Stimulated activated CD8-positive, alpha-beta memory T cell treated with anti-CD3 and anti-CD28 coated beads, Interleukin-15, amount 100 ng/mL, for 48 hours (primary cell): ENCODE measurements around the gene ZGPAT.

ENCODE experiments used
- DNase-seq, 2 donors: peaks; one replicate each; pipeline ENCODE4 v3.0.0-alpha.2; 2020; ENCODE audit warnings: low read depth in 2 of 2

ZGPAT gene

GRCh38 chr20:63744574-63745423 is 37.0 kb downstream of the ZGPAT start:
- DNase-seq, result no peak

- no peak for DNase-seq
These were observed 37.6 kb downstream of the ZGPAT start for GRCh38 chr20:63745424-63745805.

GRCh38 chr20:63745961-63746731 is 38.3 kb downstream of the ZGPAT start:
- no peak for DNase-seq

- no peak for DNase-seq
These were observed 39.0 kb downstream of the ZGPAT start for GRCh38 chr20:63746751-63747315.

- no peak for DNase-seq
These were observed 39.8 kb downstream of the ZGPAT start for GRCh38 chr20:63747622-63748069.

GRCh38 chr20:63748070-63748933 is 40.5 kb downstream of the ZGPAT start:
- DNase-seq, result no peak

- DNase-seq, result no peak
These were observed 41.1 kb downstream of the ZGPAT start for GRCh38 chr20:63748934-63749270.

GRCh38 chr20:63749597-63750508 is 42.0 kb downstream of the ZGPAT start:
- DNase-seq, result no peak

GRCh38 chr20:63750807-63751470 is 43.1 kb downstream of the ZGPAT start:
- DNase-seq, result no peak

GRCh38 chr20:63751471-63752271 is 43.8 kb downstream of the ZGPAT start:
- DNase-seq, result no peak

GRCh38 chr20:63752411-63753101 is 44.7 kb downstream of the ZGPAT start:
- no peak for DNase-seq

GRCh38 chr20:63753381-63753780 is 45.5 kb downstream of the ZGPAT start:
- no peak for DNase-seq

GRCh38 chr20:63754008-63754407 is 46.2 kb downstream of the ZGPAT start:
- no peak for DNase-seq

- DNase-seq, result no peak
These were observed 48.3 kb downstream of the ZGPAT start for GRCh38 chr20:63755933-63756647.

- no peak for DNase-seq
These were observed 48.8 kb downstream of the ZGPAT start for GRCh38 chr20:63756648-63756991.

- DNase-seq, result no peak
These were observed 50.3 kb downstream of the ZGPAT start for GRCh38 chr20:63758152-63758551.

- no peak for DNase-seq
These were observed 51.6 kb downstream of the ZGPAT start for GRCh38 chr20:63759377-63759901.
